IMR-90 (cell line): ENCODE measurements around the gene SBF2. TPM values are rescaled to one million over a fixed set of nuclear protein-coding genes. Genes with fewer than 3 reads are reported as not detected.

Experiments used
- ATAC-seq: fragments of 200-7000 bp; cut with Tn5 transposase; 2 replicates; pipeline ENCODE4 v1.9.1; 2020; ENCODE audit warnings: low read depth, mild to moderate bottlenecking, moderate library complexity
- BruUV-seq: library from RNA; stranded (reverse); fragments of 400-500 nt; replicated peaks from 2 replicates; lab custom pipeline; 2021; lab: Mats Ljungman, UMichigan
- CTCF ChIA-PET: fragments of 300-600 bp; formaldehyde crosslinking; extraction: SDS; loops from one replicate; lab custom pipeline; 2021; ENCODE audit warnings: antibody characterized with exemption; lab: Yijun Ruan, JAX
- POLR2A ChIA-PET: fragments of 300-600 bp; sonication (Branson Sonifier 250); formaldehyde crosslinking; loops from one replicate; lab custom pipeline; 2022; ENCODE audit warnings: antibody characterized with exemption; ENCODE audit not compliant: unreplicated experiment; lab: Charles Lee
- DNase-seq: peaks from one replicate; pipeline ENCODE4 v3.0.0; 2013
- H2AFZ ChIP-seq: replicated peaks from 2 replicates; pipeline ENCODE3; 2013; ENCODE audit warnings: low read length, mild to moderate bottlenecking; ENCODE audit not compliant: poor library complexity
- H2AK5ac ChIP-seq: 2 replicates; pipeline ENCODE4 v1.6.1; 2013; ENCODE audit warnings: low read depth, low read length, inconsistent platforms
- H2AK9ac ChIP-seq: replicated peaks from 2 replicates; pipeline ENCODE3; 2013; ENCODE audit warnings: mild to moderate bottlenecking, low read depth, low read length, moderate library complexity; ENCODE audit not compliant: poor library complexity
- H2BK120ac ChIP-seq: 2 replicates; pipeline ENCODE4 v1.6.1; 2013; ENCODE audit warnings: low read depth, low read length, inconsistent platforms
- H2BK15ac ChIP-seq: 3 replicates; pipeline ENCODE4 v1.6.1; 2013; ENCODE audit warnings: low read depth, low read length, inconsistent platforms
- H2BK20ac ChIP-seq: 2 replicates; pipeline ENCODE4 v1.6.1; 2013; ENCODE audit warnings: low read depth, mild to moderate bottlenecking, inconsistent platforms, low read length, moderate library complexity
- H2BK5ac ChIP-seq: 2 replicates; pipeline ENCODE4 v1.6.1; 2013; ENCODE audit warnings: mild to moderate bottlenecking, low read depth, low read length, inconsistent platforms; ENCODE audit not compliant: poor library complexity, severe bottlenecking
- H3K14ac ChIP-seq: replicated peaks from 2 replicates; pipeline ENCODE4 v1.6.1; 2013; ENCODE audit warnings: low read depth, low read length, inconsistent platforms
- H3K18ac ChIP-seq: 2 replicates; pipeline ENCODE4 v1.6.1; 2013; ENCODE audit warnings: low read depth, low read length, control low read depth
- H3K23ac ChIP-seq: 2 replicates; pipeline ENCODE4 v1.6.1; 2013; ENCODE audit warnings: low read depth, low read length, inconsistent platforms
- H3K27ac ChIP-seq: 2 replicates; pipeline ENCODE4 v1.5.1; 2013; ENCODE audit warnings: mild to moderate bottlenecking, control low read depth, low read length; ENCODE audit not compliant: insufficient read depth
- H3K27me3 ChIP-seq: 2 replicates; pipeline ENCODE4 v1.6.1; 2013; ENCODE audit warnings: low read length; ENCODE audit not compliant: control insufficient read depth, insufficient read depth
- H3K36me3 ChIP-seq: 2 replicates; pipeline ENCODE4 v1.6.1; 2013; ENCODE audit warnings: low read length, mixed read lengths; ENCODE audit not compliant: control insufficient read depth, insufficient read depth
- H3K4ac ChIP-seq: 2 replicates; pipeline ENCODE4 v1.6.1; 2013; ENCODE audit warnings: low read depth, low read length, inconsistent platforms
- H3K4me1 ChIP-seq: 2 replicates; pipeline ENCODE4 v1.6.1; 2013; ENCODE audit warnings: low read length, mixed read lengths; ENCODE audit not compliant: control insufficient read depth, insufficient read depth
- H3K4me2 ChIP-seq: 2 replicates; pipeline ENCODE4 v1.6.1; 2013; ENCODE audit warnings: low read depth, mild to moderate bottlenecking, control low read depth, low read length, moderate library complexity
- H3K4me3 ChIP-seq: 2 replicates; pipeline ENCODE4 v1.5.1; 2013; ENCODE audit warnings: low read depth, mild to moderate bottlenecking, control low read depth, low read length, moderate library complexity; ENCODE audit not compliant: insufficient read depth
- H3K56ac ChIP-seq: 2 replicates; pipeline ENCODE4 v1.6.1; 2013; ENCODE audit warnings: low read length, inconsistent platforms; ENCODE audit not compliant: insufficient read depth; ENCODE audit errors: extremely low read depth
- H3K79me1 ChIP-seq, 2 experiments: 2 replicates each; pipeline ENCODE4 v1.6.1; 2013; ENCODE audit warnings: low read length in 2 of 2, inconsistent platforms in 1 of 2, low read depth in 1 of 2
- H3K9ac ChIP-seq: 2 replicates; pipeline ENCODE4 v1.6.1; 2013; ENCODE audit warnings: low read depth, low read length, control low read depth
- H3K9me1 ChIP-seq: 2 replicates; pipeline ENCODE4 v1.6.1; 2013; ENCODE audit warnings: low read length, inconsistent platforms; ENCODE audit not compliant: insufficient read depth
- H3K9me3 ChIP-seq: 2 replicates; pipeline ENCODE4 v1.6.1; 2013; ENCODE audit warnings: low read length; ENCODE audit not compliant: control insufficient read depth, insufficient read depth
- H4K20me1 ChIP-seq: 2 replicates; pipeline ENCODE4 v1.6.1; 2013; ENCODE audit warnings: low read length, inconsistent platforms; ENCODE audit not compliant: insufficient read depth
- H4K5ac ChIP-seq: 2 replicates; pipeline ENCODE4 v1.6.1; 2013; ENCODE audit warnings: mild to moderate bottlenecking, low read depth, low read length, control low read depth
- H4K8ac ChIP-seq, 2 experiments: 2 replicates each; pipeline ENCODE4 v1.6.1; 2013; ENCODE audit warnings: low read depth in 2 of 2, low read length in 2 of 2, control low read depth in 1 of 2, inconsistent platforms in 1 of 2
- H4K91ac ChIP-seq: 2 replicates; pipeline ENCODE4 v1.6.1; 2013; ENCODE audit warnings: low read depth, low read length, inconsistent platforms; ENCODE audit not compliant: insufficient read depth
- BHLHE40 ChIP-seq: fragments of 150-350 bp; IDR thresholded peaks from 2 replicates; pipeline ENCODE4 v1.6.1; 2016; ENCODE audit warnings: mild to moderate bottlenecking, low read depth, low read length
- CHD1 ChIP-seq: IDR thresholded peaks from 2 replicates; pipeline ENCODE4 v1.6.1; 2012; ENCODE audit warnings: low read depth, low read length, improper control_type of control experiment
- CTCF ChIP-seq: conservative IDR thresholded peaks from 2 replicates; pipeline ENCODE4 v1.5.1; 2012; ENCODE audit warnings: mild to moderate bottlenecking, low read depth, low read length, improper control_type of control experiment
- ELK1 ChIP-seq: fragments of 150-350 bp; IDR thresholded peaks from 2 replicates; pipeline ENCODE4 v1.6.1; 2016; ENCODE audit warnings: low read depth, mild to moderate bottlenecking, low read length, moderate library complexity, borderline replicate concordance
- MAFK ChIP-seq: IDR thresholded peaks from 2 replicates; pipeline ENCODE4 v1.6.1; 2012; ENCODE audit warnings: low read depth, low read length, improper control_type of control experiment
- MAZ ChIP-seq: IDR thresholded peaks from 2 replicates; pipeline ENCODE4 v1.6.1; 2012; ENCODE audit warnings: low read depth, mild to moderate bottlenecking, low read length, improper control_type of control experiment, moderate library complexity, borderline replicate concordance
- MXI1 ChIP-seq: IDR thresholded peaks from 2 replicates; pipeline ENCODE4 v1.6.1; 2012; ENCODE audit warnings: low read depth, mild to moderate bottlenecking, low read length, moderate library complexity, borderline replicate concordance
- NFE2L2 ChIP-seq: fragments of 150-350 bp; IDR thresholded peaks from 2 replicates; pipeline ENCODE4 v1.6.1; 2016; ENCODE audit warnings: low read depth, mild to moderate bottlenecking, low read length
- RAD21 ChIP-seq: IDR thresholded peaks from 2 replicates; pipeline ENCODE4 v1.6.1; 2012; ENCODE audit warnings: low read length, improper control_type of control experiment
- RCOR1 ChIP-seq: IDR thresholded peaks from 2 replicates; pipeline ENCODE4 v1.6.1; 2012; ENCODE audit warnings: mild to moderate bottlenecking, low read length, improper control_type of control experiment; ENCODE audit not compliant: insufficient replicate concordance
- USF2 ChIP-seq: fragments of 150-350 bp; IDR thresholded peaks from 2 replicates; pipeline ENCODE4 v1.6.1; 2017; ENCODE audit warnings: mild to moderate bottlenecking, antibody characterized with exemption, low read length, low read depth
- WGBS, 2 experiments: methylation state at CpG; one replicate each; pipeline versions ENCODE4 v1.1.5 to v1.1.7; 2013; ENCODE audit warnings: missing lambda C conversion rate in 2 of 2; ENCODE audit not compliant: insufficient read length in 1 of 2; ENCODE audit errors: extremely low coverage in 2 of 2; 5-methylcytosine and 5-hydroxymethylcytosine counted together
- dilution Hi-C: fragments of 300-500 bp; cut with HindIII; formaldehyde crosslinking; loops from one replicate; pipeline ENCODE4 v1.14.3; 2018; ENCODE audit warnings: low sequenced_read_pairs; ENCODE audit not compliant: unreplicated experiment
- in situ Hi-C: fragments of 300-500 bp; cut with MboI; formaldehyde crosslinking; loops from 3 replicates; pipeline ENCODE4 v1.14.3; 2019; ENCODE audit warnings: low sequenced_read_pairs, inconsistent platforms, mixed read lengths
- intact Hi-C: fragments of 100-400 bp; cut with micrococcal nuclease; formaldehyde crosslinking; loops from 2 replicates; pipeline ENCODE4 v1.10.0; 2022
- polyA plus RNA-seq, 3 experiments: library from polyadenylated mRNA; depleted of rRNA; stranded (reverse); fragments of >200 nt; gene quantifications; 2 replicates each; pipeline ENCODE4 v1.2.3, GENCODE V29; 2012; ENCODE audit warnings: low replicate concordance in 1 of 3
- total RNA-seq: library from RNA; depleted of rRNA; stranded (reverse); fragments of >200 nt; gene quantifications from 2 replicates; pipeline ENCODE4 v1.2.3, GENCODE V29; 2012

The SBF2 gene
- total and polyA plus RNA-seq, 2 of the 4 experiments (the other 2 are of a cell fraction), result 23.8 to 51.8 TPM

- CTCF ChIA-PET, result interaction anchor here (0.5 to 2.2 kb wide), 3 partner anchors 20 to 518 kb away, joined by 3 to 13 read pairs (median 5); no protein-coding TSS in a partner anchor
- Histone ChIP-seq H4K5ac (peak overlapping the region; percentile 58), H2AK5ac (peak overlapping the region; percentile 95), H3K4me3 (no peak overlapping the region), H3K9ac (peak overlapping the region; percentile 9; the same call in 1 of the 2 replicates), H3K4ac (peak overlapping the region; percentile 91), H4K8ac (peak overlapping the region; percentile 66 to 85), H3K79me1 (peaks cover 0 to 14% of the 10 kb centered on the region in 2 experiments; a peak in 2 of 4 replicates), H2AK9ac (peak overlapping the region; percentile 45), H2BK5ac (peak overlapping the region; percentile 62), H3K27me3 (no peaks in the 10 kb centered on the region), H2BK120ac (peak overlapping the region; percentile 91), H2BK15ac (peak overlapping the region; percentile 94), H3K18ac (peak overlapping the region; percentile 80), H3K14ac (peak overlapping the region; percentile 69), H3K56ac (peak overlapping the region; percentile 42; the same call in 1 of the 2 replicates), H3K9me3 (no peaks in the 10 kb centered on the region), H3K4me1 (peaks cover 38% of the 10 kb centered on the region), H3K27ac (peak overlapping the region; percentile 48; the same call in 1 of the 2 replicates), H2AFZ (no peak overlapping the region), H3K36me3 (no peaks in the 10 kb centered on the region), H4K91ac (peak overlapping the region; percentile 96), H3K23ac (peak overlapping the region; percentile 90; the same call in 1 of the 2 replicates), H3K9me1 (peaks cover 24% of the 10 kb centered on the region), H2BK20ac (peak overlapping the region; percentile 95), H3K4me2 (peak overlapping the region; percentile 28), H4K20me1 (no peaks in the 10 kb centered on the region)
- in situ Hi-C loops (loop anchor here (5.0 to 25.0 kb wide), 2 partner anchors 561 to 711 kb away; no protein-coding TSS in a partner anchor), dilution Hi-C loops (no loop called here), intact Hi-C loops (loop anchor here (1.0 to 10.0 kb wide), 5 partner anchors 202 to 708 kb away; no protein-coding TSS in a partner anchor)
- DNase-seq (peak; percentile 93), ATAC-seq (peak; percentile 50)
- POLR2A ChIA-PET, result no interaction called here
- 100% methylated on average over 1 of the region's 8 CpGs; no CpG with 5 or more reads in 1 of the 2 experiments for WGBS, 2 experiments
- no TSS peak for BruUV-seq
- TF ChIP-seq RAD21 (peak; percentile 67), ELK1 (no peak), MAZ (no peak), CHD1 (no peak), CTCF (peak; percentile 68), BHLHE40 (peak; percentile 56; the same call in 1 of the 2 replicates), MAFK (peak; percentile 32; the same call in 1 of the 2 replicates), NFE2L2 (peak; percentile 56), RCOR1 (no peak), MXI1 (no peak), USF2 (no peak)
Measured at GRCh38 chr11:10322830-10323792, 29.1 kb upstream of the SBF2 start.
